Prostate gland (tissue), 2 donors: ENCODE data around the gene IGF2BP2.

Source experiments
- POLR2A ChIP-seq: fragments of 450-650 bp; IDR thresholded peaks from one replicate; pipeline ENCODE4 v1.6.1; 2016; ENCODE audit warnings: antibody characterized with exemption, mild to moderate bottlenecking
- POLR2AphosphoS5 ChIP-seq: sonication (generic); formaldehyde crosslinking; IDR thresholded peaks from one replicate; pipeline ENCODE4 v1.6.1; 2017; ENCODE audit warnings: antibody characterized with exemption
- TF ChIP-seq, protein P1 (sequence below), 4 experiments: fragments of 200-600 bp in 2 of 4; fragments of 450-650 bp in 2 of 4; sonication (generic) in 2 of 4; IDR thresholded peaks; 1 replicate in 3 of 4; 2 replicates in 1 of 4; pipeline ENCODE4 v1.5.1; 2016 to 2019; ENCODE audit warnings: antibody characterized with exemption in 4 of 4, mild to moderate bottlenecking in 2 of 4, moderate library complexity in 2 of 4

DNA sequence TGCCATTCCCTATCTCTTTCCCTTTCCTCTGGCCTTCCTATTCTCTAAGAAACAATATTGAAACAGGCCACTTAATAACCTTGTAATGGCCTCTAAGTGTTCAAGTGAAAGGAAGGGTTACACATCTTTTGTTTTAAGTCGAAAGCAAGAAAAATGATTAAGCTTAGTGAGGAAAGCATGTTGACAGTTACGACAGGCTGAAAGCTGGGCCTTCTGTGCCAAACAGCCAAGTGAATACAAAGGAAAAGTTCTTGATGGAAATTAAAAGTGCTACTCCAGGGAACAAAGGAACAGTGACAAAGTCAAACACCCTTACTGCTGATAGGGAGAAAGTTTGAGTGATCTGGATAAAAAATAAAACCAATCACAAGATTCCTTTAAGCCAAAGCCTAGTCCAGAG is 184.5 kb downstream of the IGF2BP2 start:
- TF ChIP-seq POLR2A = no peak
- TF ChIP-seq, protein P1, sequence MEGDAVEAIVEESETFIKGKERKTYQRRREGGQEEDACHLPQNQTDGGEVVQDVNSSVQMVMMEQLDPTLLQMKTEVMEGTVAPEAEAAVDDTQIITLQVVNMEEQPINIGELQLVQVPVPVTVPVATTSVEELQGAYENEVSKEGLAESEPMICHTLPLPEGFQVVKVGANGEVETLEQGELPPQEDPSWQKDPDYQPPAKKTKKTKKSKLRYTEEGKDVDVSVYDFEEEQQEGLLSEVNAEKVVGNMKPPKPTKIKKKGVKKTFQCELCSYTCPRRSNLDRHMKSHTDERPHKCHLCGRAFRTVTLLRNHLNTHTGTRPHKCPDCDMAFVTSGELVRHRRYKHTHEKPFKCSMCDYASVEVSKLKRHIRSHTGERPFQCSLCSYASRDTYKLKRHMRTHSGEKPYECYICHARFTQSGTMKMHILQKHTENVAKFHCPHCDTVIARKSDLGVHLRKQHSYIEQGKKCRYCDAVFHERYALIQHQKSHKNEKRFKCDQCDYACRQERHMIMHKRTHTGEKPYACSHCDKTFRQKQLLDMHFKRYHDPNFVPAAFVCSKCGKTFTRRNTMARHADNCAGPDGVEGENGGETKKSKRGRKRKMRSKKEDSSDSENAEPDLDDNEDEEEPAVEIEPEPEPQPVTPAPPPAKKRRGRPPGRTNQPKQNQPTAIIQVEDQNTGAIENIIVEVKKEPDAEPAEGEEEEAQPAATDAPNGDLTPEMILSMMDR (IDR thresholded peaks at IDR 0.05) = no peak
- TF ChIP-seq POLR2AphosphoS5 = no peak
